IMR-90 (cell line): Measurements from ENCODE around the gene ADCY1. TPM values are rescaled to one million over a fixed set of nuclear protein-coding genes. Genes with fewer than 3 reads are reported as not detected.

Source experiments
- ATAC-seq: fragments of 200-7000 bp; cut with Tn5 transposase; 2 replicates; pipeline ENCODE4 v1.9.1; 2020; ENCODE audit warnings: low read depth, mild to moderate bottlenecking, moderate library complexity
- BruUV-seq: library from RNA; stranded (reverse); fragments of 400-500 nt; replicated peaks from 2 replicates; lab custom pipeline; 2021; lab: Mats Ljungman, UMichigan
- CTCF ChIA-PET: fragments of 300-600 bp; formaldehyde crosslinking; extraction: SDS; loops from one replicate; lab custom pipeline; 2021; ENCODE audit warnings: antibody characterized with exemption; lab: Yijun Ruan, JAX
- POLR2A ChIA-PET: fragments of 300-600 bp; sonication (Branson Sonifier 250); formaldehyde crosslinking; loops from one replicate; lab custom pipeline; 2022; ENCODE audit warnings: antibody characterized with exemption; ENCODE audit not compliant: unreplicated experiment; lab: Charles Lee
- DNase-seq: peaks from one replicate; pipeline ENCODE4 v3.0.0; 2013
- H2AFZ ChIP-seq: replicated peaks from 2 replicates; pipeline ENCODE3; 2013; ENCODE audit warnings: low read length, mild to moderate bottlenecking; ENCODE audit not compliant: poor library complexity
- H2AK5ac ChIP-seq: 2 replicates; pipeline ENCODE4 v1.6.1; 2013; ENCODE audit warnings: low read depth, low read length, inconsistent platforms
- H2AK9ac ChIP-seq: replicated peaks from 2 replicates; pipeline ENCODE3; 2013; ENCODE audit warnings: mild to moderate bottlenecking, low read depth, low read length, moderate library complexity; ENCODE audit not compliant: poor library complexity
- H2BK120ac ChIP-seq: 2 replicates; pipeline ENCODE4 v1.6.1; 2013; ENCODE audit warnings: low read depth, low read length, inconsistent platforms
- H2BK15ac ChIP-seq: 3 replicates; pipeline ENCODE4 v1.6.1; 2013; ENCODE audit warnings: low read depth, low read length, inconsistent platforms
- H2BK20ac ChIP-seq: 2 replicates; pipeline ENCODE4 v1.6.1; 2013; ENCODE audit warnings: low read depth, mild to moderate bottlenecking, inconsistent platforms, low read length, moderate library complexity
- H2BK5ac ChIP-seq: 2 replicates; pipeline ENCODE4 v1.6.1; 2013; ENCODE audit warnings: mild to moderate bottlenecking, low read depth, low read length, inconsistent platforms; ENCODE audit not compliant: poor library complexity, severe bottlenecking
- H3K14ac ChIP-seq: replicated peaks from 2 replicates; pipeline ENCODE4 v1.6.1; 2013; ENCODE audit warnings: low read depth, low read length, inconsistent platforms
- H3K18ac ChIP-seq: 2 replicates; pipeline ENCODE4 v1.6.1; 2013; ENCODE audit warnings: low read depth, low read length, control low read depth
- H3K23ac ChIP-seq: 2 replicates; pipeline ENCODE4 v1.6.1; 2013; ENCODE audit warnings: low read depth, low read length, inconsistent platforms
- H3K27ac ChIP-seq: 2 replicates; pipeline ENCODE4 v1.5.1; 2013; ENCODE audit warnings: mild to moderate bottlenecking, control low read depth, low read length; ENCODE audit not compliant: insufficient read depth
- H3K27me3 ChIP-seq: 2 replicates; pipeline ENCODE4 v1.6.1; 2013; ENCODE audit warnings: low read length; ENCODE audit not compliant: control insufficient read depth, insufficient read depth
- H3K36me3 ChIP-seq: 2 replicates; pipeline ENCODE4 v1.6.1; 2013; ENCODE audit warnings: low read length, mixed read lengths; ENCODE audit not compliant: control insufficient read depth, insufficient read depth
- H3K4ac ChIP-seq: 2 replicates; pipeline ENCODE4 v1.6.1; 2013; ENCODE audit warnings: low read depth, low read length, inconsistent platforms
- H3K4me1 ChIP-seq: 2 replicates; pipeline ENCODE4 v1.6.1; 2013; ENCODE audit warnings: low read length, mixed read lengths; ENCODE audit not compliant: control insufficient read depth, insufficient read depth
- H3K4me2 ChIP-seq: 2 replicates; pipeline ENCODE4 v1.6.1; 2013; ENCODE audit warnings: low read depth, mild to moderate bottlenecking, control low read depth, low read length, moderate library complexity
- H3K4me3 ChIP-seq: 2 replicates; pipeline ENCODE4 v1.5.1; 2013; ENCODE audit warnings: low read depth, mild to moderate bottlenecking, control low read depth, low read length, moderate library complexity; ENCODE audit not compliant: insufficient read depth
- H3K56ac ChIP-seq: 2 replicates; pipeline ENCODE4 v1.6.1; 2013; ENCODE audit warnings: low read length, inconsistent platforms; ENCODE audit not compliant: insufficient read depth; ENCODE audit errors: extremely low read depth
- H3K79me1 ChIP-seq, 2 experiments: 2 replicates each; pipeline ENCODE4 v1.6.1; 2013; ENCODE audit warnings: low read length in 2 of 2, inconsistent platforms in 1 of 2, low read depth in 1 of 2
- H3K9ac ChIP-seq: 2 replicates; pipeline ENCODE4 v1.6.1; 2013; ENCODE audit warnings: low read depth, low read length, control low read depth
- H3K9me1 ChIP-seq: 2 replicates; pipeline ENCODE4 v1.6.1; 2013; ENCODE audit warnings: low read length, inconsistent platforms; ENCODE audit not compliant: insufficient read depth
- H3K9me3 ChIP-seq: 2 replicates; pipeline ENCODE4 v1.6.1; 2013; ENCODE audit warnings: low read length; ENCODE audit not compliant: control insufficient read depth, insufficient read depth
- H4K20me1 ChIP-seq: 2 replicates; pipeline ENCODE4 v1.6.1; 2013; ENCODE audit warnings: low read length, inconsistent platforms; ENCODE audit not compliant: insufficient read depth
- H4K5ac ChIP-seq: 2 replicates; pipeline ENCODE4 v1.6.1; 2013; ENCODE audit warnings: mild to moderate bottlenecking, low read depth, low read length, control low read depth
- H4K8ac ChIP-seq, 2 experiments: 2 replicates each; pipeline ENCODE4 v1.6.1; 2013; ENCODE audit warnings: low read depth in 2 of 2, low read length in 2 of 2, control low read depth in 1 of 2, inconsistent platforms in 1 of 2
- H4K91ac ChIP-seq: 2 replicates; pipeline ENCODE4 v1.6.1; 2013; ENCODE audit warnings: low read depth, low read length, inconsistent platforms; ENCODE audit not compliant: insufficient read depth
- CEBPB ChIP-seq: IDR thresholded peaks from 2 replicates; pipeline ENCODE4 v1.6.1; 2012; ENCODE audit warnings: low read depth, low read length, improper control_type of control experiment
- CTCF ChIP-seq: conservative IDR thresholded peaks from 2 replicates; pipeline ENCODE4 v1.5.1; 2012; ENCODE audit warnings: mild to moderate bottlenecking, low read depth, low read length, improper control_type of control experiment
- ELK1 ChIP-seq: fragments of 150-350 bp; IDR thresholded peaks from 2 replicates; pipeline ENCODE4 v1.6.1; 2016; ENCODE audit warnings: low read depth, mild to moderate bottlenecking, low read length, moderate library complexity, borderline replicate concordance
- MAFK ChIP-seq: IDR thresholded peaks from 2 replicates; pipeline ENCODE4 v1.6.1; 2012; ENCODE audit warnings: low read depth, low read length, improper control_type of control experiment
- MAZ ChIP-seq: IDR thresholded peaks from 2 replicates; pipeline ENCODE4 v1.6.1; 2012; ENCODE audit warnings: low read depth, mild to moderate bottlenecking, low read length, improper control_type of control experiment, moderate library complexity, borderline replicate concordance
- NFE2L2 ChIP-seq: fragments of 150-350 bp; IDR thresholded peaks from 2 replicates; pipeline ENCODE4 v1.6.1; 2016; ENCODE audit warnings: low read depth, mild to moderate bottlenecking, low read length
- POLR2A ChIP-seq: IDR thresholded peaks from 2 replicates; pipeline ENCODE4 v1.6.1; 2012; ENCODE audit warnings: mild to moderate bottlenecking, low read depth, low read length
- SMC3 ChIP-seq: fragments of 150-350 bp; IDR thresholded peaks from 2 replicates; pipeline ENCODE4 v1.6.1; 2016; ENCODE audit warnings: low read depth, mild to moderate bottlenecking, antibody characterized with exemption, low read length, moderate library complexity
- USF2 ChIP-seq: fragments of 150-350 bp; IDR thresholded peaks from 2 replicates; pipeline ENCODE4 v1.6.1; 2017; ENCODE audit warnings: mild to moderate bottlenecking, antibody characterized with exemption, low read length, low read depth
- dilution Hi-C: fragments of 300-500 bp; cut with HindIII; formaldehyde crosslinking; loops from one replicate; pipeline ENCODE4 v1.14.3; 2018; ENCODE audit warnings: low sequenced_read_pairs; ENCODE audit not compliant: unreplicated experiment
- in situ Hi-C: fragments of 300-500 bp; cut with MboI; formaldehyde crosslinking; loops from 3 replicates; pipeline ENCODE4 v1.14.3; 2019; ENCODE audit warnings: low sequenced_read_pairs, inconsistent platforms, mixed read lengths
- intact Hi-C: fragments of 100-400 bp; cut with micrococcal nuclease; formaldehyde crosslinking; loops from 2 replicates; pipeline ENCODE4 v1.10.0; 2022
- polyA plus RNA-seq, 3 experiments: library from polyadenylated mRNA; depleted of rRNA; stranded (reverse); fragments of >200 nt; gene quantifications; 2 replicates each; pipeline ENCODE4 v1.2.3, GENCODE V29; 2012; ENCODE audit warnings: low replicate concordance in 1 of 3
- total RNA-seq: library from RNA; depleted of rRNA; stranded (reverse); fragments of >200 nt; gene quantifications from 2 replicates; pipeline ENCODE4 v1.2.3, GENCODE V29; 2012

Gene ADCY1
- total and polyA plus RNA-seq, 2 of the 4 experiments (the other 2 are of a cell fraction) = 0.18 to 0.24 TPM

GRCh38 chr7:45690762-45691150 lies 116.6 kb downstream of the ADCY1 start:
- BruUV-seq = no TSS peak
- ChIA-PET CTCF (no interaction called here), POLR2A (interaction anchor here (0.6 kb wide), 1 partner anchor 655 kb away, joined by 3 read pairs; no protein-coding TSS in a partner anchor)
- Histone ChIP-seq H3K4me3 (no peak overlapping the region), H2AK9ac (no peak overlapping the region), H2AK5ac (peak overlapping the region; percentile 94; the same call in 1 of the 2 replicates), H3K4me1 (peaks cover 11% of the 10 kb centered on the region), H2BK5ac (no peak overlapping the region), H4K5ac (no peak overlapping the region), H4K91ac (peak overlapping the region; percentile 96; the same call in 1 of the 2 replicates), H3K79me1 (no peaks in the 10 kb centered on the region), H3K36me3 (no peaks in the 10 kb centered on the region), H3K27me3 (no peaks in the 10 kb centered on the region), H4K8ac (no peak overlapping the region; a peak in 2 of 4 replicates), H2BK20ac (peak overlapping the region; percentile 99), H3K9ac (no peak overlapping the region), H3K18ac (no peak overlapping the region), H3K23ac (no peak overlapping the region), H3K14ac (no peak overlapping the region; the same call in 1 of the 2 replicates), H3K27ac (no peak overlapping the region), H3K9me1 (peaks cover 10% of the 10 kb centered on the region; the same call in 1 of the 2 replicates), H3K4me2 (no peak overlapping the region), H2AFZ (no peak overlapping the region), H2BK15ac (peak overlapping the region; percentile 92; the same call in 2 of the 3 replicates), H3K9me3 (no peaks in the 10 kb centered on the region), H2BK120ac (peak overlapping the region; percentile 99; the same call in 1 of the 2 replicates), H4K20me1 (no peaks in the 10 kb centered on the region), H3K56ac (no peak overlapping the region), H3K4ac (peak overlapping the region; percentile 96)
- in situ Hi-C loops (no loop called here), intact Hi-C loops (no loop called here), dilution Hi-C loops (no loop called here)
- no peak for TF ChIP-seq SMC3
- no peak for TF ChIP-seq POLR2A
- no peak for TF ChIP-seq NFE2L2
- no peak for TF ChIP-seq CEBPB
- no peak for TF ChIP-seq MAZ
- TF ChIP-seq USF2 = no peak
- TF ChIP-seq ELK1 = no peak
- TF ChIP-seq CTCF = no peak
- TF ChIP-seq MAFK = no peak
- DNase-seq (no peak), ATAC-seq (no peak)
